Pons (tissue), 1 donor: ENCODE measurements around the gene ELAVL1.

Experiments
- DNase-seq: peaks from one replicate; pipeline ENCODE4 v3.0.0-alpha.2; 2016; ENCODE audit warnings: low spot score

Gene ELAVL1

DNA sequence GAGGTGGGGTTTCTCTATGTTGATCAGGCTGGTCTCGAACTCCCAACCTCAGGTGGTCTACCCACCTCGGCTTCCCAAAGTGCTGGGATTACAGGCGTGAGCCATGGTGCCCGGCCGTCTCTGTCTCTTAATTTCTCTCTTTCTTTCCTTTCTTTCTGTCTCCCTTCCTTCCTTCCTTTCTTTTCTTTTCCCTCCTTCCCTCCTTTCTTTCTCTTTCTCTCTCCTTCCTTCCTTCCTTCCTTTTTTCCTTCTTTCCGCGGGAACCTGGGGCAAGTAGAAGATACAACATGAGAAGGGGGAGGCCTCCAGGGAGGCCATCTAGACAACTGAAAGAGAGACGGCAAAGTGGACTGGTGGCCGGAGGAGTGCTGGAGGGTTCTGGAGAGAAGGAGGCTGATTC, 15.2 kb upstream of the ELAVL1 start:
- DNase-seq, result no peak

GRCh38 chr19:8017808-8018207, 12.4 kb upstream of the ELAVL1 start:
- no peak for DNase-seq

- no peak for DNase-seq
Measured at GRCh38 chr19:8004723-8005513, 523 bp downstream of the ELAVL1 start.

DNA sequence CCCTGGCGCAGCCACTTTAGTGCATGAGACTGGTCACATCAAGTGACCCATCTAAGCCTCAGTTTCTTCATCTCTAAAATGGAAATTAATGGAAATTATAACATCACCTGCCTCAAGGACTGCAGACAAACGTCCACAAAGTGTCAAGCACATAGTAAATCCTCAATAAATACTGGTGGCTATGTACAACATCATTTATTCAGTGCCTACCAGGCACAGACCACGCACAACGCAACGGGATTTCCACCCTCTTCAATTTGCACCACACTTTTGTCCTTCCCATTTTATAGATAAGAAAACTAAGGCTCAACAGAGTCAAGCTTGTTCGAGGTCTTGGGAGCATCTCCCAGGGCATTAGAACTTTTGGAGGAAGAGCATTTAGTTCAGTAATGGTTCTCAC, 1.4 kb downstream of the ELAVL1 start:
- DNase-seq, result no peak

- DNase-seq, result peak; percentile 65
Measured at GRCh38 chr19:8001995-8002849, 3.2 kb downstream of the ELAVL1 start.

- no peak for DNase-seq
Measured at GRCh38 chr19:8001651-8001994, 3.8 kb downstream of the ELAVL1 start.

GRCh38 chr19:8000298-8001038, 5.0 kb downstream of the ELAVL1 start:
- no peak for DNase-seq

DNA sequence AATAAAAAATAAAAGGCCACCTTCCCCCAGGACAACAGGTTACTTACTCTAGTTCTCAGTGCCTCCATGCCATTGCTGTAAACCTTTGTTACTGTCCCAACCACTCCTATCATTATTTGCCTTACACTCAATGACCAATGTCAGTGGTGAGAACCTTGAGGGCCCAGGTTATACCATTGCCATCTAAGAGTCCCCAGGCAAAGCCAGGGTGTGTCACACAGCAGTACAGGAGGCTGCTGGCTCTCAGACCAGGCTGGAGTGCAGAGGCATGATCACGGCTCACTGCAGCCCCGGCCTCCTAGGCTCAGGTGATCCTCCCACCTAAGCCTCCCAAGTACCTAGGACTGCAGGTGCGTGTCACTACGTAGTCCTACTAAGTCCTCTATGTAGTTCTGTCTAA, 6.1 kb downstream of the ELAVL1 start:
- DNase-seq, result no peak

DNA sequence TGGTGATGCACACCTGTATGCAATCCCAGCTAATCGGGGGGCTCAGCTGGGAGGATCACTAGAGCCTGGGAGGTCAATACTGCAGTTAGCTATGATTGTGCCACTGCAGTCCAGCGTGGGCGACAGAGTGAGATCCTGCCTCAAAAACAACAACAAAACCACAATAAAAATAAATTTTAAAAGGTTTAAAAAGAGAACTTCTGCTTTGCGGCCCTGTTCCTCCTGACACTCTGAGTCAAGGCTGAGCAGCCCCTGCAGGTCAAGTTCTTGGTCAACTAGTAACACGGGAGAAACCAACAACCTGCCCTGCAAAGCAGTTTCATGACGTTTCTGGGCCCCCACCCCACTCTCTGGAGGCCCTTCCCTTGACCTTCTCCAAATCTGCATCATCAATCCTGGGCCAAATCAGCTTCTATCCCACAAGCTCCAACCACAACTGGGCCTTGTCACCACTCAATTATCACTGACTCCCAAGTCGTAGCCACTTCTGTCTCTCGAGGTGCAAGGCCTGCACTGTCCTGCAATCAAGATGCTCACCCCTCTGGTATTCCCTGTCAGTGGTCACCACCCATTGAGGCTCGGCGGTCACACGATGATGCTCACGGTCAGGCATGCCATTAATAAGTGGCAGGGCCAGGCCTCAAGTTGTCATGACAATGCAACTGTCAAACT, 7.5 kb downstream of the ELAVL1 start:
- no peak for DNase-seq

DNA sequence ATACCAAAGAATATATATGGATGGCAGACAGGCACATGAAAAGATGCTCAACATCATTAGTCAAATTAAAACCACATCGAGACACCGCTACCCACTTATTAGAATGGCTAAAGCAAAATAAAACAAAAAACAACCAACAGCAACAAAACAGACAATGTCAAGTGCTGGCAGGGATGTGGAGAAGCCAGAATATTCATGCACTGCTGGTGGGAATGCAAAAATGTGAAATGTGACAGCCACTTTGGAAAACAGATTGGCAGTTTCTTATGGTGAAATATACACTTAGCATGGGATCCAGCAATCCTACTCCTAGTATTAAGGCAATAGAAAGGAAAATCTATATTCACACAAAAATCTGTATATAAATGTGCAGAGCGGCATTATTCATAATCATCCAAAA, 8.6 kb downstream of the ELAVL1 start:
- DNase-seq, result no peak

GRCh38 chr19:7995810-7996158, 9.7 kb downstream of the ELAVL1 start:
- DNase-seq, result no peak

DNA sequence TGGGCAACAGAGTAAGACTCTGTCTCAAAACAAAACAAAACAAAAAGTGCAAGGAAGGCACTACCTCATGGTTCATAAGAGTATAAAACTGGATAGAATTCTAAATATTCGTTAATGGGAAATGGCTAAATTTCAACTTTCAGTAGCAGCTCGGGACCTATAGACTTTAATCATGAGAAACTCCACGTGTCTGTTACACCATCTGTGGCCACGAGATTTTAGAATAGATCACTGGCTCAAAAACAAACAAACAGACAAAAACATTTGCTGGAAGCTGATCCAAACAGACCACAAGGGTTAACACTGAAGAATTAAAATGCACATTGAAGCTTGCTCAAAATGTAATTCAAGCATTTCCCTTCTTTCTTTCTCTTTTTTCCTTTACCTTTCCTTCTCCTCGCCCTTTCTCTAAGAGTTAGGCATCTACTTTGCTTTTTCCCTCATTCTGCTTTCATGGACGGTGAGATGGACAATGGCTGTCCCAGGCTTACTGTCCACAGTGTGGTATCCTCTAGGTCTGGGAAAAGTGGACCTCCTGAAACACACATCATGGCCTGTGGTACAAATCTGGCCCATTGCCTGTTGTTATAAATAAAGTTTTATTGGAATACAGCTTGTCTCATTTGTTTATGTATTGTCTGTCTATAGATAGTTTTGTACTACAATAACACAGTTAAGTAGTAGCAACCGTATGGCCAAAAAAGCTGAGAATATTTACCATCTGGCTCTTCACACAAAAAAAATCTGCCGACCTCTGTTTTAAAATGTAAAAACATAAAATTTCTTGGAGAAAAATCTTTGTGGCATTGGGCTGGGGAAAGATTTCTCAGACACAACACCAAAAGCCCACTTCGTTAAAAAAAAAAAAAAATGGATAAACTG, 10.3 kb downstream of the ELAVL1 start:
- no peak for DNase-seq

GRCh38 chr19:7994114-7994513, 11.3 kb downstream of the ELAVL1 start:
- DNase-seq, result no peak

DNA sequence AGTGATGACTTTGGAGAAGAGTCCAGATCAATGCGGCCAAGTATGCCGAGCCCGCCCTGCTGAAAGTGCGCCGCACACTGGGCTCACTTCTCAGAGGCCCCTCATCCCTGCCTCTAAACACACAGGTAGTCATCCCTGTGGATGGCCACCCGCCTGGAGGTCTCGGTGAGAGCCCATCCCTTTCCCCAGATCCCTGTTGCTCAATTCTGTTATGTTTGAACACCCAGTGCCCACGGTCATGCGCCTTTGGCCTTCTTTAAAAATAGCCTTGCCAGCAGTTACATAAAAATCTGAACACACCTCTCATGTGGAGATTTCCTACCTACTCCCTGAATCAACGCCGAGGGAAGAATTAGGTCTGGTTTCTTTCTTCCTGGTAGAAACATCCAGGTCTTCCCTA, 11.9 kb downstream of the ELAVL1 start:
- DNase-seq, result no peak

GRCh38 chr19:7992575-7992974, 12.9 kb downstream of the ELAVL1 start:
- no peak for DNase-seq

DNA sequence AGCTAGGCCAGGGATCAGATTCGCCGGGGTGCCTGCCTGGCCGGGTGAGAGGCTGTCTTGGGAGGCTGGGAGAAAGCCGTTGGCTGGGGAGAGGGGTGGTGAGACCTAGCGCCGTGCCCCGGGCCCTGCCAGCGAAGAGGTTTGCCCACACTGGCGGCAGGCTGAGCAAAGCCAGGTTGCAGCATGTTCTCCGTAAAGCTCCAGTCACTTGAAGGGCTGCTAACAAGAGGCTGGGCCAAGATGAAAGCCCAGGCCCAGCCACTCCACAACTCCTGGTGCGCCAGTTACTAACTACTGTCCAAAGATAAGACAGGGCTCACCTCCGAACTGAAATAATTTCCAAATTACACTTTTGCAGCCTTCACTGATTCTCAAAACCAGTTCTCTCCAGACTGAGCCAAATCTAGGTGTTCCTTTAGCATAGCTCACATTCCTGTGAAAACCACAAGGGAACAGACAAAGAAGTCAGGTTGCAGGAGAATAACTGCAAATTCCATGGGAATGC, 16.3 kb downstream of the ELAVL1 start:
- no peak for DNase-seq

GRCh38 chr19:7988307-7988706, 17.1 kb downstream of the ELAVL1 start:
- DNase-seq, result no peak

DNA sequence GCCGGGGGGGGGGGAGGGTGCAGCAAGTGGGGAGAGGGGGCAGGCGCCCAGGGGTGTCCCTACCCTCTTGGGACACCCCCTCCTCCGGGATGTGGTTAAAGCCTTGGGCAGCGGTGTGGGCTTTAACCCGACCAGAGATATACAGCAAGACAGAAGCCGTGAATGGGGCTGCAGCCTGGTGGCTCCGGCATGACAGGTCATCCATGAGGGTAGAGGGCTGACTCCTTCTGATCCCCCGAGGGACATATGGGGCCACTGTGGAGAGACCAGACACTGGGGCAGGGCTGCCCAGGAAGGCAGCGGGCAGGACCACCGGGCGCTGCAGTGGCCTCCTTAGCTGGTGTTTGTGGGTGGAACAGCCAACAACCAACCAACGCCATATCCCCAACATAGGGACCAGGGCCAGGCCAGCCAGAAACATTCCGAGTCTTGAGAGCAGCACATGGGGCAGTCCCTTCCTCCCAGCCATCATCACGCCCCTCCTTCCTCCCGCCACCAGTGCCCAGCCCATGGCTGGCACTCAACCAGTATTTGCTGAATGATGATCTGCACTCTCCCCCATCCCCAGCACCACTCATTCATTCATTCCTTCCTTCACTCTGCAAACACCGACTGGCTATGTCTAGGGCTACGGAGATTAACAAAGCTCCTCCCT, 18.2 kb downstream of the ELAVL1 start:
- DNase-seq, result no peak

DNA sequence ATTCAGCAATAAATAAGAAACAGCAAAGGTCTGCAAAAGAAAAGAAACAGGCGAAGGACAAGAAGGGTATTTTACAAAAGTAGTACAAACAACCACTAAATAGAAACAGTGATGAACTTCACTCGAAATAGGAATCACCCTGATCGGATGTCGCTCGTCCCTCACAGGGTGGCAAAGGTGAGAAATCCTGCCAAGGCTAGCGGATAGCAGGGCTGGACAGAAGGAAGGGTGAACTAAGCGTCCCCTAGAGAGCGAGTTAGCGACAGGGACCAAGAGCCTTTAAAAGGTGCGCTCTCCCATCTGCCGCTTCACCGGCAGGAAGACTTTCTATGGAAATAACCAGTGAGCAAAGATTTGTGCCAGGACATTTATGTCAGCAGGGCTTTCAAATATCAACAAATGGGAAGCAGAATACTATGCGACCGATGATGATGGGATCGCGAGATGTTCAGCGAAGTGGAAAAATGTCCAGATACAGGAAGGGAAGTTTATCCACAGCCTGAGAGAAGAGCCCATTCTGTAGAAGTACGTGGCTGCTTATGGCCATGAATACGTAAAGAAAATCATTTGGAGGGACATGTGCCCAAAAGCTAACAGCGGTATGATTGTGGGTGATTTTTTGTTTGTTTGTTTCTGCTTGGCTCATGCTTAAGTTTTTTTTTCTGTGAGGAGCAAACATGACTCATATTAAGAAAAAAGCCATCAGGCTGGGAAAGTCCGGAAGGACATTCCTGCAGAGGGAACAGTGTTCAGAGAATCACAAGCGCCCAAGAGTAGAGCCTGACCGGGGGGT, 18.9 kb downstream of the ELAVL1 start:
- DNase-seq, result no peak

- DNase-seq, result no peak
Measured at GRCh38 chr19:7985481-7985911, 19.9 kb downstream of the ELAVL1 start.
